ENCODE measurements around the gene MMRN2. TPM values are rescaled to one million over a fixed set of nuclear protein-coding genes. Genes with fewer than 3 reads are reported as not detected.
A peak's percentile ranks its signal among the peaks of the same experiment; 100 is the strongest.

The MMRN2 gene
- total RNA-seq, 1 experiment from 2014 or later: 1.7 TPM

GRCh38 chr10:86972613-86973380, 15.4 kb upstream of the MMRN2 start:
- H3K4me3 ChIP-seq: no peak overlapping the region
- DNase-seq: no peak
- H3K36me3 ChIP-seq: peaks cover 15% of the 10 kb centered on the region
- no peaks in the 10 kb centered on the region for H3K9me3 ChIP-seq
- no peaks in the 10 kb centered on the region for H3K27me3 ChIP-seq

DNA sequence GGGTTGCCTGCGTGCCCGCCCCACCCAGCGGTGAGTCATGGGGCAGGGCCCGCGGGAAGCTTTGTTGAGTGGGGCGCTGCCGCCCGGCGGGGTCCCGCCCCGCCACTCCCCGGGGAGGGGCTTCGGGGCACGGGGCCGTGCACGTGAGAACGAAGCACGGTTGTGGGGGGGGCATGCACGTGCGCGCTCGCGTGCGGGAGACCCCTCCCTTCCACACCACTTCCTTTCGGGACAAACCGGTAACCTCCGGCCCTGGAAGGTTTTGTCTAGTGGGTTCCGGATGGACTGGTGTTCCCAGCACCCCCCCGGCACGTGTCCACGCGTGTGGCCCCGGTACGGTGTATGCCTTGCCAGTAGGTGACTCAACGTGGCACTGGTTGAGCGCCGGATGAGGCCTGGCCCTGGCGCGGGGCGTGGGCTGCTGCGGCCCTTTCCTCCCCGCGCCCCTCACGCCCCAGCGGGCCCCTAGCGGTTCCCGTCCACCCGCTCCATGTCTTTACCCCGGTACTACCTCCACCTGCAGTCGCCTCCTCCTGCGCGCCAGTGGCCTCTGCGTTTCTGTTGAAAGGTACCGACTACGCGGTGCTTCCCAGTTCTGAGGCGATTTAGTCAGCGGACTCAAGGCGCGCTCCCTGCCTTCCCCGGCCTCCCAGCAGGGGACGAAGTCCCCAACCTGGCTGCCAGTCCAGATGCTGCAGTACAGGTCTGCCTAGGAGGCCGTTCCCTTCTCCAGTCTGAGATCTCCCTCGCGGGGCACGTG, 14.0 kb upstream of the MMRN2 start:
- peak overlapping the region; percentile 83 for H3K4me3 ChIP-seq
- peaks cover 17% of the 10 kb centered on the region for H3K36me3 ChIP-seq
- no peaks in the 10 kb centered on the region for H3K9me3 ChIP-seq
- DNase-seq: peak; percentile 93
- no peaks in the 10 kb centered on the region for H3K27me3 ChIP-seq

DNA sequence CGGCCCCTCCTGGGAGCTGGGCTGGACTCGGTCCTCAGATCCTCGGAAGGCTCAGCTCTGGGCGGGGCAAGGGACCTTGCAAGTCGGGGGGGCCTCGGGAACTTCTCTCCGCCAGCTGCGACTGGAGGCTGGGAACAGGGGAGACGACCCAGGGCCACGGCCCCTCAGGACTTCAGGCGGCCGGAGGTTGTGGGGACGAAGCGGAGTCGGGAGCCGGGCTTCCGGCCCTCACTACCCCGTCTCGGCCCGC, 13.5 kb upstream of the MMRN2 start:
- Histone ChIP-seq H3K9me3 (no peaks in the 10 kb centered on the region), H3K27me3 (no peaks in the 10 kb centered on the region), H3K4me3 (peak overlapping the region; percentile 83), H3K36me3 (peaks cover 17% of the 10 kb centered on the region)
- no peak for DNase-seq

GRCh38 chr10:86970162-86970981, 13.0 kb upstream of the MMRN2 start:
- Histone ChIP-seq H3K36me3 (peaks cover 21% of the 10 kb centered on the region), H3K4me3 (peak overlapping the region; percentile 83), H3K9me3 (no peaks in the 10 kb centered on the region), H3K27me3 (no peaks in the 10 kb centered on the region)
- DNase-seq: peak; percentile 93

GRCh38 chr10:86969421-86970041, 12.1 kb upstream of the MMRN2 start:
- Histone ChIP-seq H3K4me3 (peak overlapping the region; percentile 83), H3K36me3 (peaks cover 21% of the 10 kb centered on the region), H3K27me3 (no peaks in the 10 kb centered on the region), H3K9me3 (no peaks in the 10 kb centered on the region)
- DNase-seq: peak; percentile 59

DNA sequence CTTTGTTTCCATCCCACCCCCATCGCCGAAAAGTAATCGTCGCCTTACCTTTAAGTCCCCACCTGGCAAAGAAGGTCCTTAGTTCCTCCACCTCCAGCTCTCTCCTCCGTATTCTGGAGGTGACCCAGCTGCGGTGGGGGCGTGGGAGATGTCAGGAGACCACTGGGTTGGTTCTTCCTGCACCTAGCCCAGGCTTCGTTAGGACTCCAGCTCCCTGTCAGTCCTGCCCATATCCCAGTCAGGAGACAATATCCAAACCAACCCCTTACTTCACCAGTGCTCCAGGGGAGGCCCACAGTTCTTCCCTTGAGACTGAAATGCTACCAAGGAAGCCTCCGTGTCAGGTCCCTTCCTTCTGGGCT, 11.6 kb upstream of the MMRN2 start:
- no peaks in the 10 kb centered on the region for H3K9me3 ChIP-seq
- no peak for DNase-seq
- H3K27me3 ChIP-seq: no peaks in the 10 kb centered on the region
- peak overlapping the region; percentile 83 for H3K4me3 ChIP-seq
- peaks cover 21% of the 10 kb centered on the region for H3K36me3 ChIP-seq

DNA sequence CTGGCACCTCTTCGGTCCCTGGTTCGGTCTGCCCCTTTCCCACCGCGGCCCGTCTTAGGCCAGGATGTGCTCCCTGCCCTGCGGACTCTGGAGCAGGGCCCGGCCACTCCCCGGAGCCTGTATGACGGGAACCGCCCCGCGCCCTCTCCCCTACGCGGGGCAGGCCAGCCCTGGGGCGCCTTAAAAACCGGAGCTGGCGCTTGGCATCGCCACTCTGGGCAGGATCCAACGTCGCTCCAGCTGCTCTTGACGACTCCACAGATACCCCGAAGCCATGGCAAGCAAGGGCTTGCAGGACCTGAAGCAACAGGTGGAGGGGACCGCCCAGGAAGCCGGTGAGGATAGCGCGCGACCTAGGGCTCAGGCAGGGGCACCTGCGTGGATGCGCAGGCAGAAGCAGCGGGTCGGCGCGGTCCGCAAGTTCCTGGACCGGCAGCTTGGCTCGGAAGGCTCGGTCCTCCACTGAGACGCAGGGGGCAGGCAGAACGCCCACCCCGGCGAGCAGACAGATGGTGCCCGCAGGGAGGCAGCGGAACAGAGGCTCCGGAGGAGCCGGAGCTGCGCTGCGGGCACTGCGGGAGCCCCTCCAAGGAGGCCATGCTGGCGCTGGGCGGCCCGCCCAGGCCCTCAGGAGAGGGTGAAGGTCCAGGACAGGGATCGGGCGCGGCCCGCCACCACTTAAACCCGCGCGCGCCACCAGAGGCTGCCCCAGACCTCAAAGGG, 11.0 kb upstream of the MMRN2 start, which contains the start of gene ADIRF:
ADIRF (plus strand) TSS at position 212 of the 723 bp plus-strand sequence; CDS start at position 275, 63 bp downstream.
- peaks cover 21% of the 10 kb centered on the region for H3K36me3 ChIP-seq
- peak; percentile 89 for DNase-seq
- no peaks in the 10 kb centered on the region for H3K9me3 ChIP-seq
- peak within 1 kb of the TSS; percentile 83 for H3K4me3 ChIP-seq
- no peaks in the 10 kb centered on the region for H3K27me3 ChIP-seq

- DNase-seq: no peak
- Histone ChIP-seq H3K4me3 (peak overlapping the region; percentile 83), H3K36me3 (peaks cover 21% of the 10 kb centered on the region), H3K9me3 (no peaks in the 10 kb centered on the region), H3K27me3 (no peaks in the 10 kb centered on the region)
Observed at GRCh38 chr10:86967481-86967941, 10.1 kb upstream of the MMRN2 start.

- H3K27me3 ChIP-seq: no peaks in the 10 kb centered on the region
- no peak overlapping the region for H3K4me3 ChIP-seq
- H3K9me3 ChIP-seq: no peaks in the 10 kb centered on the region
- peaks cover 15% of the 10 kb centered on the region for H3K36me3 ChIP-seq
- DNase-seq: no peak
Observed at GRCh38 chr10:86965986-86966654, 8.7 kb upstream of the MMRN2 start.

DNA sequence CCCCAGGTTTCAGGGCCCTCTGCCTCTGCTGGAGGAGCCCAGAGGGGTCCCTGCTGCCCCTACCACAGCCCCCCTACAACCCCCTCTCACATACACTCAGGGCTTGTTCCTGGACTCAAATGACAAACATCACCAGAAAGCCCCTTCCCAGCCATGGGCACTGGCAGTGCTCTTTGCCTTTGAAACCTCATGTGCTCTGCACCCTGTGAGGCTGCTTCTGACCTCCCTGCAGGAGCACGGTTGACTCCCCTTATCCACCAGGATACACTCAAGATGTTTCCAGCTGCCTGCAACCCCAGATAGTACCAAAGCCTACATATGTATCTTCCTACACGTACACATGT, 7.4 kb upstream of the MMRN2 start:
- Histone ChIP-seq H3K9me3 (no peaks in the 10 kb centered on the region), H3K27me3 (no peaks in the 10 kb centered on the region), H3K36me3 (peaks cover 9% of the 10 kb centered on the region), H3K4me3 (no peak overlapping the region)
- DNase-seq: no peak

DNA sequence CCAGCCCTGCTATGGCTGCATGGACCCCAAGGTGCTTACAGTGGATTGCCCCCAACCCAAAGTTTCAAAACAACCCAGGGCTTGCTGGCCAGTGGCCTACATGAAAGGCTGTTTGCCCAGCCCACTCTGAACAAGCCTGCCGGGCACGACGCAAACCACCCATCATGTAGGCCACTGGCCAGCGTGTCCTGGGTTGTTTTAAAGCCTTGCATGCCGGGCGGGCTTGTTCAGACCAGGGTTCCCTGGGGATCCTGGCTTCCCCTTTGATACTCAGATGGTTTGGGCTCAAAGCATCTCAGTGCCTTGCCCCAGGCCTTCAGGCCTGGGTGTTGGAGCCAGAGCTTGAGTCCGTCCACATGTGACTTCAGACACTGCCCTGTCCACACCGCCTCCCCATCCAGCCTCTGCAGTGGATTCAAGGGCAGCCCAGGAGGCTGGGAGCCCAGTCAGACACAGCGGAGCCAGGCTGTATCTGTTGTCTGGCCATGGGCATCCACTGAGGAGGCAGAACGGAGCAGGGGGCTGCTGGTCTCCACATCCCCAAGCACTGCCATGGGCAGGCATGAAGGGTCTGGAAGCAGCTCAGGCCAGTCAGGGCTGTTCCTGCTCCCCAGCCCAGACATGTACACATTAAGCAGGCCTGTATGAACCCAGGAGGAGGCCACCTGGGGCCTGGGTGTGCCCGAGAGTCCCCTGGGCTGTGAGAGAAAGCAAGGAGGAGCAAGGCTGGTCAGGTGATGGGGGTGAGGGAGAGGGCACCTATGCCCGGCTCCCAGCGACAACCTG, 6.8 kb upstream of the MMRN2 start:
- H3K9me3 ChIP-seq: no peaks in the 10 kb centered on the region
- peaks cover 9% of the 10 kb centered on the region for H3K36me3 ChIP-seq
- DNase-seq: no peak
- no peaks in the 10 kb centered on the region for H3K27me3 ChIP-seq
- H3K4me3 ChIP-seq: no peak overlapping the region

GRCh38 chr10:86963341-86963919, 6.0 kb upstream of the MMRN2 start:
- no peaks in the 10 kb centered on the region for H3K9me3 ChIP-seq
- DNase-seq: no peak
- peaks cover 6% of the 10 kb centered on the region for H3K36me3 ChIP-seq
- H3K27me3 ChIP-seq: no peaks in the 10 kb centered on the region
- H3K4me3 ChIP-seq: no peak overlapping the region

DNA sequence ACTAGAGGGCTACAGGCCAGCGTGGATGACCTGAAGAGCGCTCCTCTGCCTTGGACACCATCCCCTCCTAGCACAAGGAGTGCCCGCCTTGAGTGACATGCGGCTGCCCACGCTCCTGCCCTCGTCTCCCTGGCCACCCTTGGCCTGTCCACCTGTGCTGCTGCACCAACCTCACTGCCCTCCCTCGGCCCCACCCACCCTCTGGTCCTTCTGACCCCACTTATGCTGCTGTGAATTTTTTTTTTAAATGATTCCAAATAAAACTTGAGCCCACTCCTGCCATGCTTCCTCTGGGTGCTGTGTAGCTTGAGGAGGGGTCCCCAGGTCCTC, 5.5 kb upstream of the MMRN2 start:
- peaks cover 6% of the 10 kb centered on the region for H3K36me3 ChIP-seq
- no peak for DNase-seq
- H3K27me3 ChIP-seq: no peaks in the 10 kb centered on the region
- no peaks in the 10 kb centered on the region for H3K9me3 ChIP-seq
- no peak overlapping the region for H3K4me3 ChIP-seq

DNA sequence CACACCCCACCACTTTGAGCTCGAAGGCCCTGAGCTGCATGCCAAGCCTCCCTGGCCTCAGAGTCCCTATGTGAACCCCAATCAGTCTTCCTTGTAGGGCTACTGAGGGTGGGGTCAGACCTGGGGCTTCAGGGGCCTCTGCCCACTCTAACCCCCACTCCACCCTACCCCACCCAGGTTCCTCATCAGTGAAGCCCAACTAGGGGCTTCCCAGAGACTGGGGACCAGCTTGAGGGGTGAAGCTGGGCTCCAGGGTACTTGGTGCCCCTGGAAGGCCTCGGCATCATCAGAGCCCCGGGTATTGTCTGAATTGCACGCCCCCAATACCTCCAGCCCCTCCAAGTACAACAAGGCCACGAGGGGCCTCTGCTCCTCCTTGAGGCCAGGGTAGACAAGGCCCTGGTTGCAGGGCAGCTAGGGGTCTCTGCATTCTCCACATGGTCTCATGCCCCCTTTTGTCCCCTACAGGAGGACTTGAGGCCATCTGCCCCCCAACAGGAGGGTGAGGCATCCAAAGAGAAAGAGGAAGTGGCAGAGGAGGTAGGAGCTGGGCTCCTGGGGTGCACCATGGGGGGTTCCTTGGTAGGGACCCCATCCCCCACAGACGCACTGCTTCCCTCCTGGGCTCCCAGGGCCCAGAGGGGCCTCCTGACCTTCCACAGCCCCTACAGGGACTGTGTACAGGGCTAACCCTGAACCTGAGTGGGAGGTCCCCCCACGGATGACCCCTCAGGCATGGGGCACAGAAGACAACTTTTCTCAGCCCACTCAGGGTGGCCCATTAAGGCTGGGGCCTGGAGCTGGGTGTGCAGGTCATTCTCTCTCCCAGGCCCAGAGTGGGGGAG, 4.9 kb upstream of the MMRN2 start:
- Histone ChIP-seq H3K4me3 (no peak overlapping the region), H3K27me3 (no peaks in the 10 kb centered on the region), H3K36me3 (peaks cover 6% of the 10 kb centered on the region), H3K9me3 (no peaks in the 10 kb centered on the region)
- DNase-seq: no peak

All from MG63 (cell line).